Prostate gland (tissue), 2 donors: ENCODE data around the gene ITGA8. TPM values are rescaled to one million over a fixed set of nuclear protein-coding genes. Genes with fewer than 3 reads are reported as not detected.
"Not testable (repeated sequence)": the region's sequence is repeated elsewhere in the genome, so short reads cannot be mapped to it uniquely, and the experiment has no call there.

Experiments
- DNase-seq: peaks from one replicate; pipeline ENCODE4 v3.0.0-alpha.2; 2019; ENCODE audit warnings: low spot score
- H3K27ac ChIP-seq, 2 donors: fragments of 200-600 bp; sonication (generic); 2 replicates each; pipeline ENCODE4 v1.5.1; 2017 to 2019
- H3K27me3 ChIP-seq: fragments of 200-600 bp; sonication (generic); replicated peaks from 2 replicates; pipeline ENCODE4 v1.5.1; 2019; ENCODE audit not compliant: insufficient read depth
- H3K36me3 ChIP-seq, 2 donors: fragments of 200-600 bp; sonication (generic); 1 replicate in 1 of 2; 2 replicates in 1 of 2; pipeline versions ENCODE4 v1.5.1 to v1.8.1; 2017 to 2019
- H3K4me1 ChIP-seq: fragments of 200-600 bp; sonication (generic); replicated peaks from 2 replicates; pipeline ENCODE4 v1.5.1; 2019
- H3K4me3 ChIP-seq, 2 donors: fragments of 200-600 bp; sonication (generic); 2 replicates each; pipeline ENCODE4 v1.5.1; 2017 to 2019
- H3K9me3 ChIP-seq: fragments of 200-600 bp; sonication (generic); 2 replicates; pipeline ENCODE4 v1.5.1; 2017
- CTCF ChIP-seq, 4 experiments: fragments of 200-600 bp in 2 of 4; fragments of 450-650 bp in 2 of 4; sonication (generic) in 2 of 4; IDR thresholded peaks; 1 replicate in 3 of 4; 2 replicates in 1 of 4; pipeline ENCODE4 v1.5.1; 2016 to 2019; ENCODE audit warnings: antibody characterized with exemption in 4 of 4, mild to moderate bottlenecking in 2 of 4, moderate library complexity in 2 of 4
- POLR2A ChIP-seq: fragments of 450-650 bp; IDR thresholded peaks from one replicate; pipeline ENCODE4 v1.6.1; 2016; ENCODE audit warnings: antibody characterized with exemption, mild to moderate bottlenecking
- POLR2AphosphoS5 ChIP-seq: sonication (generic); formaldehyde crosslinking; IDR thresholded peaks from one replicate; pipeline ENCODE4 v1.6.1; 2017; ENCODE audit warnings: antibody characterized with exemption
- WGBS: methylation state at CpG from one replicate; pipeline ENCODE4 v1.1.5; 2018; 5-methylcytosine and 5-hydroxymethylcytosine counted together
- intact Hi-C: fragments of 100-400 bp; cut with DNase I; formaldehyde crosslinking; loops from one replicate; pipeline ENCODE4 v1.14.2; 2022
- total RNA-seq, 2 donors: library from RNA; depleted of rRNA; stranded (reverse); fragments of >200 nt; gene quantifications; one replicate each; pipeline ENCODE4 v1.1.0, GENCODE V29; 2016

Gene ITGA8
- total RNA-seq, 2 donors from 2014 or later = 10.3 to 11.2 TPM

- DNase-seq = no peak
- Histone ChIP-seq H3K4me3 (no peak overlapping the region), H3K36me3 (no peaks in the 10 kb centered on the region), H3K4me1 (no peaks in the 10 kb centered on the region), H3K9me3 (no peaks in the 10 kb centered on the region), H3K27ac (no peak overlapping the region), H3K27me3 (no peaks in the 10 kb centered on the region)
- no peak for TF ChIP-seq POLR2AphosphoS5
- WGBS = 74% methylated on average over 14 of the region's 14 CpGs
- intact Hi-C loops = no loop called here
These were observed 236.3 kb downstream of the ITGA8 start for GRCh38 chr10:15483215-15484075.

- H3K27ac ChIP-seq = no peak overlapping the region
- H3K4me1 ChIP-seq = no peaks in the 10 kb centered on the region
- 64% methylated on average over 2 of the region's 2 CpGs for WGBS
- no peaks in the 10 kb centered on the region for H3K27me3 ChIP-seq
- TF ChIP-seq CTCF (IDR thresholded peaks at IDR 0.05) (no peak), POLR2A (no peak), POLR2AphosphoS5 (no peak)
- H3K4me3 ChIP-seq = no peak overlapping the region
- no peaks in the 10 kb centered on the region for H3K9me3 ChIP-seq
- DNase-seq = no peak
- intact Hi-C loops = no loop called here
- no peaks in the 10 kb centered on the region for H3K36me3 ChIP-seq
These were observed 237.6 kb downstream of the ITGA8 start for GRCh38 chr10:15482156-15482555.

- H3K36me3 ChIP-seq = no peaks in the 10 kb centered on the region
- intact Hi-C loops = no loop called here
- H3K27ac ChIP-seq = no peak overlapping the region
- TF ChIP-seq POLR2AphosphoS5 (no peak), POLR2A (no peak), CTCF (IDR thresholded peaks at IDR 0.05) (no peak)
- H3K4me3 ChIP-seq = no peak overlapping the region
- no peak for DNase-seq
- H3K4me1 ChIP-seq = no peaks in the 10 kb centered on the region
- 65% methylated on average over 2 of the region's 2 CpGs for WGBS
- no peaks in the 10 kb centered on the region for H3K9me3 ChIP-seq
- no peaks in the 10 kb centered on the region for H3K27me3 ChIP-seq
These were observed 240.8 kb downstream of the ITGA8 start for GRCh38 chr10:15478950-15479349.

- WGBS = 70% methylated on average over 6 of the region's 6 CpGs
- Histone ChIP-seq H3K4me3 (no peak overlapping the region), H3K4me1 (no peaks in the 10 kb centered on the region), H3K27me3 (no peaks in the 10 kb centered on the region), H3K36me3 (no peaks in the 10 kb centered on the region), H3K9me3 (no peaks in the 10 kb centered on the region), H3K27ac (no peak overlapping the region)
- TF ChIP-seq CTCF (IDR thresholded peaks at IDR 0.05) = no peak
- no peak for TF ChIP-seq POLR2AphosphoS5
- TF ChIP-seq POLR2A = no peak
- intact Hi-C loops = no loop called here
- DNase-seq = no peak
These were observed 241.3 kb downstream of the ITGA8 start for GRCh38 chr10:15478429-15478828.

GRCh38 chr10:15476337-15476736 is 243.4 kb downstream of the ITGA8 start:
- no peaks in the 10 kb centered on the region for H3K27me3 ChIP-seq
- TF ChIP-seq POLR2A (no peak), CTCF (IDR thresholded peaks at IDR 0.05) (no peak), POLR2AphosphoS5 (no peak)
- no peak overlapping the region for H3K27ac ChIP-seq
- DNase-seq = no peak
- intact Hi-C loops = no loop called here
- H3K36me3 ChIP-seq = no peaks in the 10 kb centered on the region
- no peaks in the 10 kb centered on the region for H3K9me3 ChIP-seq
- no peak overlapping the region for H3K4me3 ChIP-seq
- no peaks in the 10 kb centered on the region for H3K4me1 ChIP-seq
- WGBS = 93% methylated on average over 4 of the region's 4 CpGs

- intact Hi-C loops = not testable (repeated sequence)
These were observed 244.3 kb downstream of the ITGA8 start for GRCh38 chr10:15475439-15475838.

More at GRCh38 chr10:15475439-15475838, 244.3 kb downstream of the ITGA8 start:
- H3K27ac ChIP-seq, DNase-seq, H3K4me3 ChIP-seq, H3K4me1 ChIP-seq, H3K36me3 ChIP-seq, H3K9me3 ChIP-seq, H3K27me3 ChIP-seq: not testable (repeated sequence)
